ENCODE results near the gene IL21R. TPM values are rescaled to one million over a fixed set of nuclear protein-coding genes. Genes with fewer than 3 reads are reported as not detected.

Gene IL21R
- total and polyA plus RNA-seq, 9 of the 15 experiments (the other 6 are each of a cell fraction or from before 2014, with no cell fraction given), result 0.04 to 0.34 (median 0.18) TPM; not detected in 1

DNA sequence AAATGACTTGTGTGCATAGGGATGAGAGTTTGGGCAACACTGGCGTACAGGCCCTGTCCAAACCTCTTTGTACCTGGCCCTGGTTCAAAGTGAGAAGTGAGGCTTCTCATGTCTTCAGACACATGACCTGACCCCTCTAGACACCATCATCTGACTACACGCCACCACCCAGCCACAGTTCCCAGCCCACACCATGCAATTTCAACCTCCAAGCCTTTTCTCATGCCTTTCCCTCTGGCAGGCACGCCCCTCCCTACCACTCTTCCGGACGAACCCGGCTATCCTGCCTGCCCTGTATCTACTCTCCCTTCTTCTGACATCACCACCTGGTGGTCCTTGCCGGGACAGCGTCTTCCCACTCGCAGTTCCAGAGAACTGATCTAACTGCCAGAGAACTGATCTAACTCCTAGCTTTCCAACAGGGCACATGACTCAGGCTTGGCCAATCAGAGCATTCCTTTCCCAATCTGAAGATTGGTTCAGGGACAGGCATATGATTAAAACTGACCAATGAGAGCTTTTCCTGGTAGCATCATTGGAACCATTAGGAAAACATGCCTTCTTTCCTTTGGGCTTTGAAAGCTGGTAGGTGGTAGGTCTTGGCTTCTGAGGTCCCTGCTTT, 27.1 kb upstream of the IL21R start (continued):
- TF ChIP-seq, protein P1, sequence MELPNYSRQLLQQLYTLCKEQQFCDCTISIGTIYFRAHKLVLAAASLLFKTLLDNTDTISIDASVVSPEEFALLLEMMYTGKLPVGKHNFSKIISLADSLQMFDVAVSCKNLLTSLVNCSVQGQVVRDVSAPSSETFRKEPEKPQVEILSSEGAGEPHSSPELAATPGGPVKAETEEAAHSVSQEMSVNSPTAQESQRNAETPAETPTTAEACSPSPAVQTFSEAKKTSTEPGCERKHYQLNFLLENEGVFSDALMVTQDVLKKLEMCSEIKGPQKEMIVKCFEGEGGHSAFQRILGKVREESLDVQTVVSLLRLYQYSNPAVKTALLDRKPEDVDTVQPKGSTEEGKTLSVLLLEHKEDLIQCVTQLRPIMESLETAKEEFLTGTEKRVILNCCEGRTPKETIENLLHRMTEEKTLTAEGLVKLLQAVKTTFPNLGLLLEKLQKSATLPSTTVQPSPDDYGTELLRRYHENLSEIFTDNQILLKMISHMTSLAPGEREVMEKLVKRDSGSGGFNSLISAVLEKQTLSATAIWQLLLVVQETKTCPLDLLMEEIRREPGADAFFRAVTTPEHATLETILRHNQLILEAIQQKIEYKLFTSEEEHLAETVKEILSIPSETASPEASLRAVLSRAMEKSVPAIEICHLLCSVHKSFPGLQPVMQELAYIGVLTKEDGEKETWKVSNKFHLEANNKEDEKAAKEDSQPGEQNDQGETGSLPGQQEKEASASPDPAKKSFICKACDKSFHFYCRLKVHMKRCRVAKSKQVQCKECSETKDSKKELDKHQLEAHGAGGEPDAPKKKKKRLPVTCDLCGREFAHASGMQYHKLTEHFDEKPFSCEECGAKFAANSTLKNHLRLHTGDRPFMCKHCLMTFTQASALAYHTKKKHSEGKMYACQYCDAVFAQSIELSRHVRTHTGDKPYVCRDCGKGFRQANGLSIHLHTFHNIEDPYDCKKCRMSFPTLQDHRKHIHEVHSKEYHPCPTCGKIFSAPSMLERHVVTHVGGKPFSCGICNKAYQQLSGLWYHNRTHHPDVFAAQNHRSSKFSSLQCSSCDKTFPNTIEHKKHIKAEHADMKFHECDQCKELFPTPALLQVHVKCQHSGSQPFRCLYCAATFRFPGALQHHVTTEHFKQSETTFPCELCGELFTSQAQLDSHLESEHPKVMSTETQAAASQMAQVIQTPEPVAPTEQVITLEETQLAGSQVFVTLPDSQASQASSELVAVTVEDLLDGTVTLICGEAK (IDR thresholded peaks at IDR 0.05), result 0 out of 2 replicates have a peak, but pooled peaks have one; percentile 20
- TF ChIP-seq, protein P1 (CRISPR knock-in tag; IDR thresholded peaks at IDR 0.05), result no peak
- TF ChIP-seq KLF1 (tag; IDR thresholded peaks at IDR 0.05) (no peak), NFIC (IDR thresholded peaks at IDR 0.05) (0 out of 2 replicates have a peak, but pooled peaks have one; percentile 9)
- TF ChIP-seq, protein P2, sequence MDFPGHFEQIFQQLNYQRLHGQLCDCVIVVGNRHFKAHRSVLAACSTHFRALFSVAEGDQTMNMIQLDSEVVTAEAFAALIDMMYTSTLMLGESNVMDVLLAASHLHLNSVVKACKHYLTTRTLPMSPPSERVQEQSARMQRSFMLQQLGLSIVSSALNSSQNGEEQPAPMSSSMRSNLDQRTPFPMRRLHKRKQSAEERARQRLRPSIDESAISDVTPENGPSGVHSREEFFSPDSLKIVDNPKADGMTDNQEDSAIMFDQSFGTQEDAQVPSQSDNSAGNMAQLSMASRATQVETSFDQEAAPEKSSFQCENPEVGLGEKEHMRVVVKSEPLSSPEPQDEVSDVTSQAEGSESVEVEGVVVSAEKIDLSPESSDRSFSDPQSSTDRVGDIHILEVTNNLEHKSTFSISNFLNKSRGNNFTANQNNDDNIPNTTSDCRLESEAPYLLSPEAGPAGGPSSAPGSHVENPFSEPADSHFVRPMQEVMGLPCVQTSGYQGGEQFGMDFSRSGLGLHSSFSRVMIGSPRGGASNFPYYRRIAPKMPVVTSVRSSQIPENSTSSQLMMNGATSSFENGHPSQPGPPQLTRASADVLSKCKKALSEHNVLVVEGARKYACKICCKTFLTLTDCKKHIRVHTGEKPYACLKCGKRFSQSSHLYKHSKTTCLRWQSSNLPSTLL (IDR thresholded peaks at IDR 0.05), result no peak
